GM23338 (cell line): ENCODE data around the gene GP1BB. TPM values are rescaled to one million over a fixed set of nuclear protein-coding genes. Genes with fewer than 3 reads are reported as not detected.

Experiments
- ATAC-seq: fragments of 200-7000 bp; cut with Tn5 transposase; 3 replicates; pipeline ENCODE4 v1.9.1; 2020
- DNase-seq: peaks from one replicate; pipeline ENCODE4 v3.0.0-alpha.2; 2015; ENCODE audit warnings: low spot score
- H2AFZ ChIP-seq: fragments of 200-600 bp; sonication (generic); 2 replicates; pipeline ENCODE4 v1.8.0; 2016; ENCODE audit warnings: antibody characterized with exemption, mild to moderate bottlenecking, moderate library complexity
- H3F3A ChIP-seq: fragments of 200-600 bp; sonication (generic); replicated peaks from 2 replicates; pipeline ENCODE4 v1.8.0; 2017; ENCODE audit warnings: antibody characterized with exemption, mixed run types, low read depth
- H3K27ac ChIP-seq: fragments of 200-600 bp; sonication (generic); 2 replicates; pipeline ENCODE4 v1.6.1; 2016; ENCODE audit warnings: low read depth
- H3K27me3 ChIP-seq: fragments of 200-600 bp; sonication (generic); 2 replicates; pipeline ENCODE4 v1.8.0; 2016; ENCODE audit warnings: mild to moderate bottlenecking, mixed run types, moderate library complexity; ENCODE audit not compliant: insufficient read depth
- H3K36me3 ChIP-seq: fragments of 200-600 bp; sonication (generic); 2 replicates; pipeline ENCODE4 v1.8.0; 2016; ENCODE audit warnings: mild to moderate bottlenecking; ENCODE audit not compliant: insufficient read depth
- H3K4me1 ChIP-seq: fragments of 200-600 bp; sonication (generic); 2 replicates; pipeline ENCODE4 v1.8.0; 2016; ENCODE audit warnings: mild to moderate bottlenecking, moderate library complexity; ENCODE audit not compliant: insufficient read depth
- H3K4me2 ChIP-seq: fragments of 200-600 bp; sonication (generic); 2 replicates; pipeline ENCODE4 v1.7.1; 2017; ENCODE audit warnings: mixed run types
- H3K4me3 ChIP-seq: fragments of 200-600 bp; sonication (generic); 2 replicates; pipeline ENCODE4 v1.6.1; 2016; ENCODE audit warnings: mixed run types
- H3K79me2 ChIP-seq: fragments of 200-600 bp; sonication (generic); replicated peaks from 2 replicates; pipeline ENCODE4 v1.8.0; 2017; ENCODE audit warnings: mild to moderate bottlenecking; ENCODE audit not compliant: insufficient read depth
- H3K9me2 ChIP-seq: fragments of 200-600 bp; sonication (generic); 2 replicates; pipeline ENCODE4 v1.8.0; 2017; ENCODE audit not compliant: insufficient read depth
- H4K20me1 ChIP-seq: fragments of 200-600 bp; sonication (generic); replicated peaks from 2 replicates; pipeline ENCODE4 v1.8.0; 2017; ENCODE audit warnings: mild to moderate bottlenecking; ENCODE audit not compliant: insufficient read depth
- H3K27ac Mint-ChIP-seq: 2 replicates; pipeline ENCODE4 v1.8.0; 2020; ENCODE audit warnings: inconsistent platforms, mild to moderate bottlenecking, moderate library complexity, mixed read lengths
- H3K27me3 Mint-ChIP-seq: 3 replicates; pipeline ENCODE4 v1.8.0; 2022; ENCODE audit warnings: low read depth, mild to moderate bottlenecking, moderate library complexity, mixed read lengths, inconsistent platforms; ENCODE audit not compliant: insufficient read depth, poor library complexity
- H3K36me3 Mint-ChIP-seq: 3 replicates; pipeline ENCODE4 v1.8.0; 2021; ENCODE audit warnings: low read depth, mild to moderate bottlenecking, inconsistent platforms, moderate library complexity, mixed read lengths
- H3K4me1 Mint-ChIP-seq: 3 replicates; pipeline ENCODE4 v1.8.0; 2020; ENCODE audit warnings: mild to moderate bottlenecking, inconsistent platforms, mixed read lengths
- H3K4me3 Mint-ChIP-seq: 3 replicates; pipeline ENCODE4 v1.8.0; 2021; ENCODE audit warnings: moderate library complexity, mild to moderate bottlenecking, inconsistent platforms, mixed read lengths
- H3K9me3 Mint-ChIP-seq: 3 replicates; pipeline ENCODE4 v1.8.0; 2020; ENCODE audit warnings: moderate library complexity, mild to moderate bottlenecking, inconsistent platforms, mixed read lengths
- CREB1 ChIP-seq: fragments of 250-450 bp; sonication (Bioruptor Pico); IDR thresholded peaks from 2 replicates; pipeline ENCODE4 v1.5.0; 2020; ENCODE audit warnings: low read depth, mild to moderate bottlenecking, moderate library complexity
- CTCF ChIP-seq, 2 experiments: fragments of 200-600 bp in 1 of 2; sonication (generic) in 1 of 2; conservative IDR thresholded peaks; 2 replicates each; pipeline versions ENCODE4 v1.5.1 to v1.6.1; 2016 to 2017; ENCODE audit warnings: antibody characterized with exemption in 2 of 2, low read depth in 2 of 2, mild to moderate bottlenecking in 2 of 2, moderate library complexity in 1 of 2
- ETS1 ChIP-seq: IDR thresholded peaks from 2 replicates; pipeline ENCODE4 v1.6.1; 2016; ENCODE audit warnings: antibody characterized with exemption
- EZH2 ChIP-seq: fragments of 200-600 bp; sonication (generic); IDR thresholded peaks from one replicate; pipeline ENCODE4 v1.8.0; 2017; ENCODE audit warnings: antibody characterized with exemption, mild to moderate bottlenecking, low read depth; ENCODE audit not compliant: unreplicated experiment
- EZH2phosphoT487 ChIP-seq: fragments of 200-600 bp; sonication (generic); IDR thresholded peaks from one replicate; pipeline ENCODE4 v1.8.1; 2018; ENCODE audit warnings: antibody characterized with exemption; ENCODE audit not compliant: unreplicated experiment
- JUNB ChIP-seq: IDR thresholded peaks from one replicate; pipeline ENCODE4 v1.6.1; 2016; ENCODE audit warnings: antibody characterized with exemption; ENCODE audit not compliant: unreplicated experiment
- NANOG ChIP-seq: IDR thresholded peaks from 2 replicates; pipeline ENCODE4 v1.6.1; 2016; ENCODE audit warnings: antibody characterized with exemption, borderline replicate concordance
- POLR2AphosphoS5 ChIP-seq: IDR thresholded peaks from 2 replicates; pipeline ENCODE4 v1.6.1; 2016; ENCODE audit warnings: antibody characterized with exemption, low read depth
- REST ChIP-seq: IDR thresholded peaks from one replicate; pipeline ENCODE4 v1.6.1; 2018; ENCODE audit warnings: antibody characterized with exemption; ENCODE audit not compliant: unreplicated experiment
- STAT1 ChIP-seq: IDR thresholded peaks from one replicate; pipeline ENCODE4 v1.6.1; 2016; ENCODE audit warnings: antibody characterized with exemption; ENCODE audit not compliant: unreplicated experiment
- ZNF114 ChIP-seq: fragments of 250-450 bp; sonication (Bioruptor Pico); IDR thresholded peaks from 2 replicates; pipeline ENCODE4 v1.5.0; 2020; ENCODE audit warnings: mild to moderate bottlenecking, moderate library complexity
- ZNF331 ChIP-seq: fragments of 250-450 bp; sonication (Bioruptor Pico); IDR thresholded peaks from 2 replicates; pipeline ENCODE4 v1.5.0; 2020; ENCODE audit warnings: low read depth, mild to moderate bottlenecking, moderate library complexity
- polyA plus RNA-seq: library from polyadenylated mRNA; unstranded; fragments of >200 nt; fragmentation: Nextera tagmentation; extraction: Ambion mirVana; gene quantifications from 2 replicates; pipeline ENCODE4 v1.2.1, GENCODE V29; 2016
- total RNA-seq: library from RNA; depleted of rRNA; stranded (reverse); fragments of >200 nt; shearing (Covaris generic); gene quantifications from 2 replicates; pipeline ENCODE4 v1.2.3, GENCODE V29; 2014
- TF ChIP-seq, protein P1 (sequence below): fragments of 250-450 bp; sonication (Bioruptor Pico); IDR thresholded peaks from 2 replicates; pipeline ENCODE4 v1.5.0; 2020; ENCODE audit warnings: mild to moderate bottlenecking, moderate library complexity

GP1BB gene
- total and polyA plus RNA-seq, 2 experiments from 2014 or later, result 0.53 to 1.3 TPM

- H3K9me3 Mint-ChIP-seq, result peaks cover 4% of the 10 kb centered on the region; the same call in 2 of the 3 replicates
These were observed 3.0 kb upstream of the GP1BB start for GRCh38 chr22:19720150-19720827.

More at GRCh38 chr22:19720150-19720827, 3.0 kb upstream of the GP1BB start:
- no peaks in the 10 kb centered on the region for H3K79me2 ChIP-seq
- peaks cover 96% of the 10 kb centered on the region for H3K27me3 ChIP-seq
- no peak overlapping the region for H3K4me3 ChIP-seq
- no peak overlapping the region for H3K27ac Mint-ChIP-seq
- H4K20me1 ChIP-seq, result peaks cover 7% of the 10 kb centered on the region
- H3K4me2 ChIP-seq, result no peak overlapping the region
- peaks cover 18% of the 10 kb centered on the region for H3K4me1 Mint-ChIP-seq
- peaks cover 5% of the 10 kb centered on the region; the same call in 1 of the 2 replicates for H3K4me1 ChIP-seq
- no peak overlapping the region for H2AFZ ChIP-seq
- no peak for DNase-seq
- ATAC-seq, result no peak
- TF ChIP-seq STAT1 (no peak), ZNF331 (CRISPR knock-in tag) (no peak), JUNB (no peak), REST (no peak), ZNF114 (CRISPR knock-in tag) (no peak), CREB1 (no peak), ETS1 (no peak), EZH2 (no peak), POLR2AphosphoS5 (no peak), EZH2phosphoT487 (no peak), CTCF (conservative IDR thresholded peaks at IDR 0.05; ENCODE audit: low read depth in 2 of 2) (no peak), NANOG (no peak)
- TF ChIP-seq, protein P1, sequence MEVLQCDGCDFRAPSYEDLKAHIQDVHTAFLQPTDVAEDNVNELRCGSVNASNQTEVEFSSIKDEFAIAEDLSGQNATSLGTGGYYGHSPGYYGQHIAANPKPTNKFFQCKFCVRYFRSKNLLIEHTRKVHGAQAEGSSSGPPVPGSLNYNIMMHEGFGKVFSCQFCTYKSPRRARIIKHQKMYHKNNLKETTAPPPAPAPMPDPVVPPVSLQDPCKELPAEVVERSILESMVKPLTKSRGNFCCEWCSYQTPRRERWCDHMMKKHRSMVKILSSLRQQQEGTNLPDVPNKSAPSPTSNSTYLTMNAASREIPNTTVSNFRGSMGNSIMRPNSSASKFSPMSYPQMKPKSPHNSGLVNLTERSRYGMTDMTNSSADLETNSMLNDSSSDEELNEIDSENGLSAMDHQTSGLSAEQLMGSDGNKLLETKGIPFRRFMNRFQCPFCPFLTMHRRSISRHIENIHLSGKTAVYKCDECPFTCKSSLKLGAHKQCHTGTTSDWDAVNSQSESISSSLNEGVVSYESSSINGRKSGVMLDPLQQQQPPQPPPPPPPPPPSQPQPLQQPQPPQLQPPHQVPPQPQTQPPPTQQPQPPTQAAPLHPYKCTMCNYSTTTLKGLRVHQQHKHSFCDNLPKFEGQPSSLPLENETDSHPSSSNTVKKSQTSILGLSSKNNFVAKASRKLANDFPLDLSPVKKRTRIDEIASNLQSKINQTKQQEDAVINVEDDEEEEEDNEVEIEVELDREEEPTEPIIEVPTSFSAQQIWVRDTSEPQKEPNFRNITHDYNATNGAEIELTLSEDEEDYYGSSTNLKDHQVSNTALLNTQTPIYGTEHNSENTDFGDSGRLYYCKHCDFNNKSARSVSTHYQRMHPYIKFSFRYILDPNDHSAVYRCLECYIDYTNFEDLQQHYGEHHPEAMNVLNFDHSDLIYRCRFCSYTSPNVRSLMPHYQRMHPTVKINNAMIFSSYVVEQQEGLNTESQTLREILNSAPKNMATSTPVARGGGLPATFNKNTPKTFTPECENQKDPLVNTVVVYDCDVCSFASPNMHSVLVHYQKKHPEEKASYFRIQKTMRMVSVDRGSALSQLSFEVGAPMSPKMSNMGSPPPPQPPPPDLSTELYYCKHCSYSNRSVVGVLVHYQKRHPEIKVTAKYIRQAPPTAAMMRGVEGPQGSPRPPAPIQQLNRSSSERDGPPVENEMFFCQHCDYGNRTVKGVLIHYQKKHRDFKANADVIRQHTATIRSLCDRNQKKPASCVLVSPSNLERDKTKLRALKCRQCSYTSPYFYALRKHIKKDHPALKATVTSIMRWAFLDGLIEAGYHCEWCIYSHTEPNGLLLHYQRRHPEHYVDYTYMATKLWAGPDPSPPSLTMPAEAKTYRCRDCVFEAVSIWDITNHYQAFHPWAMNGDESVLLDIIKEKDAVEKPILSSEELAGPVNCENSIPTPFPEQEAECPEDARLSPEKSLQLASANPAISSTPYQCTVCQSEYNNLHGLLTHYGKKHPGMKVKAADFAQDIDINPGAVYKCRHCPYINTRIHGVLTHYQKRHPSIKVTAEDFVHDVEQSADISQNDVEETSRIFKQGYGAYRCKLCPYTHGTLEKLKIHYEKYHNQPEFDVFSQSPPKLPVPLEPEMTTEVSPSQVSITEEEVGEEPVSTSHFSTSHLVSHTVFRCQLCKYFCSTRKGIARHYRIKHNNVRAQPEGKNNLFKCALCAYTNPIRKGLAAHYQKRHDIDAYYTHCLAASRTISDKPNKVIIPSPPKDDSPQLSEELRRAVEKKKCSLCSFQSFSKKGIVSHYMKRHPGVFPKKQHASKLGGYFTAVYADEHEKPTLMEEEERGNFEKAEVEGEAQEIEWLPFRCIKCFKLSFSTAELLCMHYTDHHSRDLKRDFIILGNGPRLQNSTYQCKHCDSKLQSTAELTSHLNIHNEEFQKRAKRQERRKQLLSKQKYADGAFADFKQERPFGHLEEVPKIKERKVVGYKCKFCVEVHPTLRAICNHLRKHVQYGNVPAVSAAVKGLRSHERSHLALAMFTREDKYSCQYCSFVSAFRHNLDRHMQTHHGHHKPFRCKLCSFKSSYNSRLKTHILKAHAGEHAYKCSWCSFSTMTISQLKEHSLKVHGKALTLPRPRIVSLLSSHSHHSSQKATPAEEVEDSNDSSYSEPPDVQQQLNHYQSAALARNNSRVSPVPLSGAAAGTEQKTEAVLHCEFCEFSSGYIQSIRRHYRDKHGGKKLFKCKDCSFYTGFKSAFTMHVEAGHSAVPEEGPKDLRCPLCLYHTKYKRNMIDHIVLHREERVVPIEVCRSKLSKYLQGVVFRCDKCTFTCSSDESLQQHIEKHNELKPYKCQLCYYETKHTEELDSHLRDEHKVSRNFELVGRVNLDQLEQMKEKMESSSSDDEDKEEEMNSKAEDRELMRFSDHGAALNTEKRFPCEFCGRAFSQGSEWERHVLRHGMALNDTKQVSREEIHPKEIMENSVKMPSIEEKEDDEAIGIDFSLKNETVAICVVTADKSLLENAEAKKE (CRISPR knock-in tag), result no peak
- no peaks in the 10 kb centered on the region for H3K9me2 ChIP-seq
- peak overlapping the region; percentile 63; the same call in 1 of the 3 replicates for H3K4me3 Mint-ChIP-seq
- H3K36me3 ChIP-seq, result no peaks in the 10 kb centered on the region
- 0 out of 2 replicates have a peak, but pooled peaks cover 7% of the 10 kb centered on the region for H3F3A ChIP-seq
- H3K36me3 Mint-ChIP-seq, result peaks cover 11% of the 10 kb centered on the region
- H3K27ac ChIP-seq, result no peak overlapping the region
- H3K27me3 Mint-ChIP-seq, result peaks cover 78% of the 10 kb centered on the region
